OCI-M2 (cell line): ENCODE results near the gene B4GALT6.

ENCODE experiments used
- DNase-seq: peaks from one replicate; lab custom pipeline; 2025; ENCODE audit not compliant: unreplicated experiment; lab: John Stamatoyannopoulos, UW

Gene B4GALT6

GRCh38 chr18:31688606-31689005 is 4.2 kb upstream of the B4GALT6 start:
- no peak for DNase-seq

- no peak for DNase-seq
These were observed 2.9 kb upstream of the B4GALT6 start for GRCh38 chr18:31686986-31687928.

DNA sequence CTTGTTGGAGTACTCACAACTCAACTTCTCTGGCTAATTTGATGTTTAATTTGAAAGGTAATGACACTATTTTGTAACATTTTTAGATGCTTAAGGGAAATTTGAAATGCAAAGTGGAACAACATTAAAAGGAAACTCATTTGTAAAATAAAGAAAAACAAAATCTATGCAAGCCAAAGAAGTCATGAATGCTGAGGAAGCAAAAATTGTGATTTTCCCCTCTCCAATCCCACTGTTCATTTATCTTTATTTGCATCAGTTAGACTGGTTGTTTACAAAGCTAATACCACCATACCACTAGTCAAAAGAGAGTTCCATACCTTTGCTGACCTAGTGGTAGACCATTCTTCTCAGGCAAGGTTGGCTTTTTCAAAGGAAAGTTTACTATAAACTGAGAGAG is 2.2 kb upstream of the B4GALT6 start:
- DNase-seq = no peak

DNA sequence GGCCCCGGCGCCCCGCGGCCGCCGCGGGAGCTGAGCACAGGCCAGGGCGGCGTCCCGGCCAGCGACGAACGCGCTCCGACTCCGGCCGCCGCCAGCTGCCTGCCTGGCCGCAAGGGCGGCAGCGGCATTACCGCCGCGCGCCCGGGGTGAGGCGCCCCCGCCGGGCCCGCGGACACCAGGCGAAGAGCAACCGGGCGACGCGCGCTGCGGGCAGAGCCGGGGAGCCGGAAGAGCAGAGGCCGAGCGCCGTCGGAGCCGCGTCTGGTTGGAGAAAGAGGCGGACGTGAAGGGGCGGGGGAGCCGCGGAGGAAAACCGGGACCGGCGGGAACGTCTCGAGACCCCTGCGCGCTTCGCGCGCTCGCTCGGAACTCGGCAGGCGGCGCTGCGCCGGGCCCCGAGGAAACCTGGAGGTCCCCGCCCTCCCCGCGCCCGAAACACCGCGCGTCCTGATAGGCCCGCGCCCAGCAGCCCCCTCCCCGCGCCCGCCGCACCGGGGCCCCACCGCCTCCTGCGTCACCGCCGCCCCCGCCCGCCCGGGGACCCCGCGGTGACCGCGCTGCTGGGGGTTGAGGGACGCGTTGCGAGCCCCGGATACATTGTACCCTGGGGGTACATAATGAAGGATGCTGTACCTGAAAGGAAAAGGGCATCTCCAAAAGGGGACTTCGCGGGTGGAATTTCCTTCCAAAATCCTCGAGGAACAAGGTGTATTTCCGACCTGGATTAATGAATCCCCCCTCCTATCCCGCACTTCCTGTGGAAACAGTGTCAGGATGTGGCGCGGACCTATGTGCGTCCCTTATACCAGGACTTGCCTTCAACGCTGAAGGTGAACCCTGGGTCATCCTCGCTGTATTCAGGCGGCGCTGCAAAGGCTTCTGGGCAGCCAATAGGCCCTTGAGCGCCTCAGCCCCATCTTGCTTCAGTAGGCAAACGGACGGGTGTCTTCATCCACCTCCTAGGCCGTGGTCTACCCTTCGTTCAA is 1.0 kb upstream of the B4GALT6 start:
- no peak for DNase-seq

- no peak for DNase-seq
These were observed 458 bp downstream of the B4GALT6 start for GRCh38 chr18:31683968-31684278.

DNA sequence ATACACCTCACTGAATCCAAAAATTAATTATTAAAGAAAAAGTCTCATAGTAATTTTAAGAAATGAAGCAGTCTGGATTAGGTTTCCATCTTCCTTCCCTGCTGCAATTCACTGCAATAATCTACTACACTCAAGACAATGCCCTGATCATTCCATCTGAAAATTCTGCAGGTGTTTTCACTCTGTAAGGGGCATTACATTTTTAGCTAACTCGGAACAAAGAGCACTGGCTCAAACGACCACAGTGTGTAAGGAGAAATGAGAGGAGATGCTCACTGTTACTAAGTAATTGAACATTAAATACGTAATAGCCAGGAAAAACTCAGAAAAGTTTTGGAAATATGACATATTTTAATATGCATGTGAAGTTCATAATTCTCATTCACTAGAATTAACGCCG is 1.3 kb downstream of the B4GALT6 start:
- DNase-seq = no peak

GRCh38 chr18:31680831-31681568 is 3.4 kb downstream of the B4GALT6 start:
- no peak for DNase-seq

DNA sequence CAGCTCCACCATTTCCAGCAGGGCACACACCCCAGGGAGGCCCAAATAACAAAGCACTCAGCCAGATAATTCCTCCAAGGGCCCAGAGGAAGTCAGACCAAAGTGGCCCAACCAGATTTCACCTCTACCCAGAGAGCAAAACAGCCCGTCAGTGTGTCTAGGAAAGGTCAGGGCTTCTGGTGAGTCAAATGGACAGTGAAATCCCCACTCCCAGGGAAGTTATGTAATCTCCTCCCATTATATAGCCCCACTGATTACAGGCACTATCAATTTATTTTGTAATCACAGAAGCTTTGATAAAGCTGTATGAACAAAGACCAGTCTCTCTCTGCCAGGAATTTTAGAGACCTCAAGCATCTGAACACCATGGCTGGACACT is 4.0 kb downstream of the B4GALT6 start:
- no peak for DNase-seq

- DNase-seq = no peak
These were observed 4.5 kb downstream of the B4GALT6 start for GRCh38 chr18:31679791-31680432.

- no peak for DNase-seq
These were observed 5.1 kb downstream of the B4GALT6 start for GRCh38 chr18:31679133-31679742.

- no peak for DNase-seq
These were observed 6.0 kb downstream of the B4GALT6 start for GRCh38 chr18:31678425-31678824.

DNA sequence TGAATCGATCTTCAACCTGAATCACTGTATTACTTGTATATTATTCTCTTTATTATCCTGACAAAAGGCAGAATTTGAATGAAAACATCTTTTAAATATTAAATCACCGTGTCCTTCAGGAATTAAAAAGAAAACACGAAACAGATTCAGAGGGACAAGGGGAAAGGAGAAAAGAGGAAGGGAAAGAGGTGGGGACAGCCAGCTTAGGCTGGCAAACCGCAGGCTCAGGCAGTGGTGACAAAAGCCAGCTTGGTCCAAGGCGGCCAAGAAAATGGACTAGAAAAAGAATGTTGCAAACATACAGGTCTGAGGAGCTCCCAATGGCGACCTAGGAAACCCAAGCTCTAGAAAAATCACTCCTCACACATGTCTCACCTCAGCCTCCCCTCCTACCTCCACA is 6.8 kb downstream of the B4GALT6 start:
- no peak for DNase-seq

- DNase-seq = no peak
These were observed 9.0 kb downstream of the B4GALT6 start for GRCh38 chr18:31675404-31675803.

GRCh38 chr18:31672628-31673135 is 11.7 kb downstream of the B4GALT6 start:
- no peak for DNase-seq

GRCh38 chr18:31671951-31672350 is 12.4 kb downstream of the B4GALT6 start:
- DNase-seq = no peak

GRCh38 chr18:31669541-31669940 is 14.8 kb downstream of the B4GALT6 start:
- DNase-seq = no peak

DNA sequence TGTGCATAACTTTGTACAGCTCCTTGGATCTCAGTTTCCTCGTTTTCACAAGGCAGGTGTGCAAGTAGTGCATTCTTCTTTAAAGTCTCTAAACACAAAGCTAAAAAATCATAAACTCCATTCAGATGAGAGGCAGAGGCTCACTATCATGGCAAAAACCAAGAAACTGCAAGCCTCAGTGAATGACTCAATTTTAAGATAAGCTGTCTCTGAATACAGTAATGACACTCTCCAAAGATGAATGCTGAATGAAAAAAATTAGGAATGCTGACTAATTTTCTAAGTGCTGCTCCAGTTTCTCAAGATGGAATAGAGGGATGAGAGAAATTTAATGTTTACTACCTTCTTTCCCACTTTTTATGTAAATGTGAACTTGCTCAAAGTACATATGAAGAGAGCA is 17.2 kb downstream of the B4GALT6 start:
- no peak for DNase-seq

GRCh38 chr18:31666055-31666454 is 18.3 kb downstream of the B4GALT6 start:
- no peak for DNase-seq

- DNase-seq = no peak
These were observed 20.3 kb downstream of the B4GALT6 start for GRCh38 chr18:31664101-31664500.

DNA sequence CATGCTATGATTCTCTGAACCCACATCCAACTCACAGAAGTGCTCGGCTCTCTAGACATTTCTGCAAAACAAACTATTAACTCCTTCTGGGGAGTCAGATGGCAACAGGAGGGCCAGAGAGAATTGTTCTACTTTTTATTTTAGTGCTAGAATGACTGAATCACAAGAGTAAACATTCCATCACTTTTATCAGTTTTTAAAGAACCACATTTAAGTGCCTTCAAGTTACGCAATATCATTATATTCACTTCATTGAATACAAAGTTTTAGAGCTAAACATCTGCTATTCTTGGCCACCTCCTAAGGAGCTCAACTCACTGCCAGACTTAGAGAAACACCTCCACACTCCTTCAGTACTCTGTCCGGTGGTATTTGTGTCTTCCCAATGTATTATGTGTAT is 22.4 kb downstream of the B4GALT6 start:
- DNase-seq = no peak
